ENCODE measurements around the gene SHC1. TPM values are rescaled to one million over a fixed set of nuclear protein-coding genes. Genes with fewer than 3 reads are reported as not detected.
A peak's percentile ranks its signal among the peaks of the same experiment; 100 is the strongest.

Gene SHC1
- total RNA-seq, 4 donors from 2014 or later, result 108 to 168 (median 123) TPM

DNA sequence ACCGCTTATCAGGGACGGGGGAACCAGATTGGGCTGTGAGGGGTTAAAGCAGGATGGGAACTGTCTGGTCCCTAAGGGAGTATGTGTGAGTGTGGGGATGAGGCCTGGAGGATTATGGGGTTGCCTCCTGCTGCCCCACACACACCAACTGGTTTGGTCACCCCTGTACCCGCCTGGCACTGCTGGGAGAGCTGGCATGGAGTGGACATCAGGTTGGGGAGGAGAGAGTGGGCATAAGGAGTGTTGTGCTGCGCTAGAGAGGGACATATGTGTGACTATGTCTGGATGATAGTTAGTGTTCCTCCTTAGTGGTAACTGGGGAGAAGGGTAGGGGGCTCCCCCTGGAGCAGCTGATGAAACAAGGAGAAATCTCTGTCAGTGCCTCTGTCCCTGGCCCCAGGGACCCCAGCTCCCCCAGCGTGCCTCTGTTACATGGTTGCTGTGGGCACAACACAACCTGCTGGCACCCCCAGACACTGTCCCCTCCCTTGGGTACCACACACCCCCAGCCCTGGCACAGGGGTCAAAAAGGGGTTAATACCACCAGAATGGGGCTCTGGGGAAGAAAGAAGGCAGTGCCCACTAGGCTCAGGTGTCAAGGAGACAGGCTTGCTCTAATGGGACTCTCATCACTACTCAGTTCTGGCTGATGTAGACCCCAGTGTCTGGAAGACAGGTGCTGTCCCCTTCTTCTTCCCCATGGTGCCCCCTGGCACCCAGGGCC, 34.0 kb upstream of the SHC1 start:
- peaks cover 61 to 65% of the 10 kb centered on the region in 2 donors for H3K4me1 ChIP-seq
- TF ChIP-seq POLR2A (IDR thresholded peaks at IDR 0.05), result no peak
- TF ChIP-seq, protein P1, sequence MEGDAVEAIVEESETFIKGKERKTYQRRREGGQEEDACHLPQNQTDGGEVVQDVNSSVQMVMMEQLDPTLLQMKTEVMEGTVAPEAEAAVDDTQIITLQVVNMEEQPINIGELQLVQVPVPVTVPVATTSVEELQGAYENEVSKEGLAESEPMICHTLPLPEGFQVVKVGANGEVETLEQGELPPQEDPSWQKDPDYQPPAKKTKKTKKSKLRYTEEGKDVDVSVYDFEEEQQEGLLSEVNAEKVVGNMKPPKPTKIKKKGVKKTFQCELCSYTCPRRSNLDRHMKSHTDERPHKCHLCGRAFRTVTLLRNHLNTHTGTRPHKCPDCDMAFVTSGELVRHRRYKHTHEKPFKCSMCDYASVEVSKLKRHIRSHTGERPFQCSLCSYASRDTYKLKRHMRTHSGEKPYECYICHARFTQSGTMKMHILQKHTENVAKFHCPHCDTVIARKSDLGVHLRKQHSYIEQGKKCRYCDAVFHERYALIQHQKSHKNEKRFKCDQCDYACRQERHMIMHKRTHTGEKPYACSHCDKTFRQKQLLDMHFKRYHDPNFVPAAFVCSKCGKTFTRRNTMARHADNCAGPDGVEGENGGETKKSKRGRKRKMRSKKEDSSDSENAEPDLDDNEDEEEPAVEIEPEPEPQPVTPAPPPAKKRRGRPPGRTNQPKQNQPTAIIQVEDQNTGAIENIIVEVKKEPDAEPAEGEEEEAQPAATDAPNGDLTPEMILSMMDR (IDR thresholded peaks at IDR 0.05), result no peak
- no peaks in the 10 kb centered on the region for H3K9me3 ChIP-seq
- H3K27ac ChIP-seq, result peak overlapping the region; percentile 91 to 99 (median 95)
- no peaks in the 10 kb centered on the region for H3K36me3 ChIP-seq
- no peak for DNase-seq
- no peaks in the 10 kb centered on the region for H3K27me3 ChIP-seq
- 21 to 34% methylated on average over 5 of the region's 5 CpGs for WGBS, 2 donors
- peak overlapping the region; percentile 25 to 93 (median 86) for H3K4me3 ChIP-seq (replicated peaks in 1 of 3)
- intact Hi-C loops (cut with DNase I), result no loop called here

DNA sequence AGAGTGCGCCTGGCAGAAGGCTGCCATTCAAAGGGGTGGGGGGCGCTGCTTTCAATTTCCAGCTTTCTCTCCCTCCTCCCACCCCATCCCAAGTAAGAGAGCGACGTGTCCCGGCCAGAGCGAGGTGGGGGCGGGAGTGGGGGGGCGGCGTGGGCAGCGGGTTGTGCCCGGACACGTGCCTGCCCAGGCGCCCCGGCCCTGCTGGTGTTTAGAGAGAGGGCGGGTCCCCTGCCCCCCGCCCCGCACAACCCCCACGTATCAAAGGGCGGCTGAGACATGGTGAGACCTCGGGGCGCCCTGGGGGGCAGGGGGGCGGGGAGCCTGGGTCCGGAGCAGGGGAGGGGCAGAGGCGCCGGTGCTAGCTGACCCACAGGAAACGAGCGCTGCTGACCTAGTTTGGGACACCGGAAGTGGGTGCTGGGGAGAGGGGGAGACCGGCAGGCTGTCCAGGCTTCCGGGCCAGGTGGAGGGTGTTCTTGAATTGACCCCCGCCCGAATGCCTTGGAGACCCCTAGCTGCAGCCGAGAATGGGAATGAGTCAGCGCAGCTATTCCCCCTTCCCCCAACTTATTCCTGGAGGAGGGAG, 33.3 kb upstream of the SHC1 start:
- intact Hi-C loops (cut with DNase I), result no loop called here
- peak; percentile 76 to 86 for DNase-seq
- no peaks in the 10 kb centered on the region for H3K27me3 ChIP-seq
- H3K4me3 ChIP-seq (replicated peaks in 1 of 3), result peak overlapping the region; percentile 86 to 97 (median 93)
- peak overlapping the region; percentile 91 to 99 (median 95) for H3K27ac ChIP-seq
- H3K36me3 ChIP-seq, result no peaks in the 10 kb centered on the region
- TF ChIP-seq, protein P1 (IDR thresholded peaks at IDR 0.05), result no peak
- TF ChIP-seq POLR2A (IDR thresholded peaks at IDR 0.05), result no peak
- no peaks in the 10 kb centered on the region for H3K9me3 ChIP-seq
- WGBS, 2 donors, result 2 to 6% methylated on average over 11 to 12 of the region's 34 CpGs
- H3K4me1 ChIP-seq, result peaks cover 61 to 65% of the 10 kb centered on the region in 2 donors

DNA sequence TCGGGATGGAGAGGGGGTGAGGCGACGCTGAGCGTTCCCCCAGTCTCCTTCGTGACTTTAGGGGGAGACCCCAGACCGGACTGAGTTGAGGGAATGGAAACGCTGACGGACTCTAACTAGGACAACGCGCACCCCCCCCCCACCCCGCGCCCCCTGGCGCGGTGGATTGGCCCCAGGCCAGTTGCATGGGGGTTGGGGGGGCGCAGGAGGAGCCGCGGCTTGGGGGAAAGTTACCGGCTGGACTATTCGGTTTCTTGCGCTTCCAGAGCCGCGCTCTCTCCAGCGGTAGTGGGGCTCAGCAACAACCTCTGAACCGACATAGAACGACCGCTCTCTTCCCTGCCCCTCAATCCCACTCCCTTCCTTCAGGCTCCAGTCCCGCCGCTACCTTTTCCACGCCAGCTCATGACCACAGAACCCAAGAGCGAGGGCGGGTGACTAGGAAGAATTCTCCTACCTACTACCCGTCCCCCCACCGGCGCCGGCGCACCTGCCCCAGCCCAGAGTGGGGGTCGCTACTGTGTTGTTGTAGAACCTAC, 32.7 kb upstream of the SHC1 start:
- Histone ChIP-seq H3K27ac (peak overlapping the region; percentile 91 to 99 (median 95)), H3K36me3 (no peaks in the 10 kb centered on the region), H3K4me3 (replicated peaks in 1 of 3) (peak overlapping the region; percentile 86 to 97 (median 93)), H3K9me3 (no peaks in the 10 kb centered on the region), H3K27me3 (no peaks in the 10 kb centered on the region), H3K4me1 (peaks cover 57 to 60% of the 10 kb centered on the region in 2 donors)
- TF ChIP-seq, protein P1 (IDR thresholded peaks at IDR 0.05), result no peak
- peak in 1 of 2 donors; percentile 33 for TF ChIP-seq POLR2A (IDR thresholded peaks at IDR 0.05)
- 1% methylated on average over 24 to 25 of the region's 37 CpGs for WGBS, 2 donors
- peak in 1 of 2 donors; percentile 59 for DNase-seq
- intact Hi-C loops (cut with DNase I), result no loop called here

DNA sequence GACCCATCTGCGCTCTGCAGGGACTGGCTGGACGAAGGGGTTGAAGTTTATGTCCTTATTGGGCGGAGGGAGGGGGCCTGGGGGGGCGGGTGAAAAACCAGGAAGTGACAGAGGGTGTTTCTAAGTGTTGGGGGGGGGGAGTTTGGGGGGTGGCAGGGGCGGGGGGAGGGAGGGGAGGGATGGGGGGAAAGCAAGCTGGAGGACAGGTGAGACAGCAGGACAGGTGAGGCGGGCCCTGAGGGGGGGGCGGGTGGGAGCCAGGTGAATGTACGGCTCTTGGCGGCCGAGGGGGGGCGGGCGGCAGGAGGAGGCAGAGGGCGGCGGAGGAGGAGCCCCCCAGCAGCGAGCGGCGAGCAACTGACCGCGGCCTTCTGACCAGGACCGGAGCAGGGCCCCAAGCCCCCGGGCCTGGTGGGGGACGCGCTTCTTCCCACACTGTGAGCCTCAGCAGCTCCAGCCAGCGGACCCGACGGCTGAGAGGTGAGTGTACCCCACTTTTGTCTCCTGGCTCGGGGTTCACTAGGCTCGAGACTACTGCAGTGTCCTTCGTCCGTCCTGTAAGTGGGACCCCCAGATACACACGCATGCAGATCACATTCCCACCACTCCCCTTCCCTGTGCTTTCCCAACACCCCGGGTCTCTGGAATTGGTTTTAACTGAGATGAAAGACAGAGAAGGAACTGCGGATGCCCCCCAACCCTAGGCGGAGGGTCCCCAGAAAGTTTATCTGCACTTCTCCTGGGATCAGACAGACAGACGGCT, 32.1 kb upstream of the SHC1 start, which contains the start of gene ZBTB7B:
ZBTB7B (plus strand) TSS at position 339 of the 763 bp plus-strand sequence. CDS start 11,859 bp downstream, outside the sequence.
- H3K9me3 ChIP-seq, result no peaks in the 10 kb centered on the region
- no peak for TF ChIP-seq POLR2A (IDR thresholded peaks at IDR 0.05)
- TF ChIP-seq, protein P1 (IDR thresholded peaks at IDR 0.05), result no peak
- no peaks in the 10 kb centered on the region for H3K36me3 ChIP-seq
- intact Hi-C loops (cut with DNase I), result no loop called here
- DNase-seq, result peak; percentile 59 to 73
- peak within 1 kb of the TSS; percentile 86 to 97 (median 93) for H3K4me3 ChIP-seq (replicated peaks in 1 of 3)
- no peaks in the 10 kb centered on the region for H3K27me3 ChIP-seq
- H3K4me1 ChIP-seq, result peaks cover 50 to 53% of the 10 kb centered on the region in 2 donors
- peak within 1 kb of the TSS; percentile 91 to 99 (median 95) for H3K27ac ChIP-seq
- 0 to 2% methylated on average over 8 to 9 of the region's 35 CpGs for WGBS, 2 donors

Data from thyroid gland (tissue), 4 donors.